Natural killer cell (primary cell): ENCODE measurements around the gene AK9. TPM values are rescaled to one million over a fixed set of nuclear protein-coding genes. Genes with fewer than 3 reads are reported as not detected.

Experiments used
- ATAC-seq, 3 donors: fragments of 150-1000 bp in 2 of 3; fragments of 200-7000 bp in 1 of 3; cut with Tn5 transposase; 1 replicate in 1 of 3; 2 replicates in 2 of 3; pipeline ENCODE4 v1.10.0; 2021; ENCODE audit warnings: mild to moderate bottlenecking in 2 of 3, moderate library complexity in 2 of 3
- DNase-seq, 2 donors: peaks; one replicate each; pipeline versions ENCODE4 v3.0.0 to v3.0.0-alpha.2; 2013 to 2021; ENCODE audit warnings: mixed read lengths in 1 of 2
- H3K27ac ChIP-seq: one replicate; pipeline ENCODE4 v1.5.1; 2013; ENCODE audit warnings: mild to moderate bottlenecking, low read length
- H3K27me3 ChIP-seq: one replicate; pipeline ENCODE4 v1.6.1; 2013; ENCODE audit warnings: low read length; ENCODE audit not compliant: control insufficient read depth, insufficient read depth
- H3K36me3 ChIP-seq: one replicate; pipeline ENCODE4 v1.6.1; 2013; ENCODE audit warnings: low read length; ENCODE audit not compliant: control insufficient read depth, insufficient read depth
- H3K4me1 ChIP-seq: one replicate; pipeline ENCODE4 v1.6.1; 2013; ENCODE audit warnings: low read length; ENCODE audit not compliant: control insufficient read depth, insufficient read depth
- H3K4me3 ChIP-seq: one replicate; pipeline ENCODE4 v1.5.1; 2013; ENCODE audit warnings: low read length
- H3K9me3 ChIP-seq: one replicate; pipeline ENCODE4 v1.6.1; 2013; ENCODE audit warnings: low read length; ENCODE audit not compliant: control insufficient read depth, insufficient read depth
- H3K27ac Mint-ChIP-seq, 2 donors: one replicate each; pipeline ENCODE4 v1.8.0; 2022; ENCODE audit warnings: mild to moderate bottlenecking in 2 of 2, mixed read lengths in 2 of 2, moderate library complexity in 1 of 2
- H3K27me3 Mint-ChIP-seq, 2 donors: one replicate each; pipeline ENCODE4 v1.8.0; 2022; ENCODE audit warnings: low read depth in 2 of 2, mixed read lengths in 2 of 2
- H3K36me3 Mint-ChIP-seq: one replicate; pipeline ENCODE4 v1.8.0; 2022; ENCODE audit warnings: mixed read lengths
- H3K4me1 Mint-ChIP-seq, 2 donors: one replicate each; pipeline ENCODE4 v1.8.0; 2022; ENCODE audit warnings: mixed read lengths in 2 of 2
- H3K4me3 Mint-ChIP-seq: one replicate; pipeline ENCODE4 v1.8.0; 2022; ENCODE audit warnings: mild to moderate bottlenecking, moderate library complexity, mixed read lengths
- H3K9me3 Mint-ChIP-seq, 2 donors: one replicate each; pipeline ENCODE4 v1.8.0; 2022; ENCODE audit warnings: mixed read lengths in 2 of 2
- WGBS: methylation state at CpG from one replicate; pipeline ENCODE4 v1.1.7; 2013; ENCODE audit warnings: missing lambda C conversion rate; ENCODE audit not compliant: insufficient coverage; 5-methylcytosine and 5-hydroxymethylcytosine counted together
- intact Hi-C: fragments of 100-400 bp; cut with micrococcal nuclease; formaldehyde crosslinking; loops from one replicate; pipeline ENCODE4 v1.14.2; 2022
- total RNA-seq, 4 donors: library from RNA; stranded (reverse); fragments of 120-200 nt in 1 of 4; gene quantifications; one replicate each; pipeline versions ENCODE4 v1.2.3 to v1.2.4, GENCODE V29; 2013 to 2022
- TF ChIP-seq, protein P1 (sequence below): fragments of 200-600 bp; IDR thresholded peaks from one replicate; pipeline ENCODE4 v1.8.0; 2022; ENCODE audit warnings: antibody characterized with exemption

The AK9 gene
- total RNA-seq, 3 donors from 2014 or later (not counting 1 experiment from before 2014, with no cell fraction given) = 14.0 to 19.2 (median 14.2) TPM

DNA sequence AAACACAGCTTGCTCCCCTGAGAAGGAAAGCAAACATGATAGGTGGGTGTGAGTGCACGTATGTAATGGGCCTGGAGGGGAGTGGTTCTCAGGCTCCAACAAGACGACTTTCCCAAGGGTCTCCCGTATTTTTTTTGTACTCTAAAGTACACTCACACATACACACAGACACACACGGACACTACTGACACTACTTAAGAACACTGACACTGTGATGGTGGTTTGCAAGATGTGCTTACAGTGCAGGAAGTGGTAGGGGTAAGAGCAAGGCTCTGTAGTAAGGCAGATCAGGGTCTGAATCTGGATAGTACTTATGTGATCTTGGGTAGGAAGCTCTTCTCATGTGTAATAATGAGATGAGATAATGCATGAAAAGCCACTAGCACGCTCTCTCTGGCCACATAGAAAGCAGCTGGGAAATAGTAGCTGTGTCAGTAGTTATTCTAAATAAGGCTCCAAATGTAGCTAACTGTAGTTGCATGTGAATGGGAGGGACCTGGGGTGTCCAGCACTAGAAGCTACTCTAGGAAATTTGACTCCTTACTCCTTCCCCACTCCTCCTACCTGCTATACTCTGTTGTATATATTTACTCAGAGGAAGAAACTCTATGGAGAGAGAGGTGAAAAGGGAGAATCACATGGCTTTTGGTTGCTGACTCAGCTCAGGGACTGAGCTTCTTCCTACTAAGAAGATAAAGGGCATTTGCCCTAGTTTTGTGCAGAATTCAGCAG, 199.6 kb downstream of the AK9 start:
- Mint-ChIP-seq H3K4me3 (peak overlapping the region; percentile 25), H3K36me3 (no peaks in the 10 kb centered on the region), H3K9me3 (no peaks in the 10 kb centered on the region), H3K27ac (peak overlapping the region; percentile 36 to 72), H3K27me3 (no peaks in the 10 kb centered on the region), H3K4me1 (peaks cover 15 to 16% of the 10 kb centered on the region in 2 donors)
- TF ChIP-seq, protein P1, sequence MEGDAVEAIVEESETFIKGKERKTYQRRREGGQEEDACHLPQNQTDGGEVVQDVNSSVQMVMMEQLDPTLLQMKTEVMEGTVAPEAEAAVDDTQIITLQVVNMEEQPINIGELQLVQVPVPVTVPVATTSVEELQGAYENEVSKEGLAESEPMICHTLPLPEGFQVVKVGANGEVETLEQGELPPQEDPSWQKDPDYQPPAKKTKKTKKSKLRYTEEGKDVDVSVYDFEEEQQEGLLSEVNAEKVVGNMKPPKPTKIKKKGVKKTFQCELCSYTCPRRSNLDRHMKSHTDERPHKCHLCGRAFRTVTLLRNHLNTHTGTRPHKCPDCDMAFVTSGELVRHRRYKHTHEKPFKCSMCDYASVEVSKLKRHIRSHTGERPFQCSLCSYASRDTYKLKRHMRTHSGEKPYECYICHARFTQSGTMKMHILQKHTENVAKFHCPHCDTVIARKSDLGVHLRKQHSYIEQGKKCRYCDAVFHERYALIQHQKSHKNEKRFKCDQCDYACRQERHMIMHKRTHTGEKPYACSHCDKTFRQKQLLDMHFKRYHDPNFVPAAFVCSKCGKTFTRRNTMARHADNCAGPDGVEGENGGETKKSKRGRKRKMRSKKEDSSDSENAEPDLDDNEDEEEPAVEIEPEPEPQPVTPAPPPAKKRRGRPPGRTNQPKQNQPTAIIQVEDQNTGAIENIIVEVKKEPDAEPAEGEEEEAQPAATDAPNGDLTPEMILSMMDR = no peak
- no peaks in the 10 kb centered on the region for H3K36me3 ChIP-seq
- WGBS = 28% methylated on average over 2 of the region's 5 CpGs
- H3K9me3 ChIP-seq = no peaks in the 10 kb centered on the region
- peaks cover 14% of the 10 kb centered on the region for H3K4me1 ChIP-seq
- no peak overlapping the region for H3K4me3 ChIP-seq
- ATAC-seq (peak; percentile 91 to 96 (median 93)), DNase-seq (peak in 1 of 2 donors; percentile 60)
- intact Hi-C loops = no loop called here
- H3K27ac ChIP-seq = peak overlapping the region; percentile 21
- H3K27me3 ChIP-seq = no peaks in the 10 kb centered on the region

DNA sequence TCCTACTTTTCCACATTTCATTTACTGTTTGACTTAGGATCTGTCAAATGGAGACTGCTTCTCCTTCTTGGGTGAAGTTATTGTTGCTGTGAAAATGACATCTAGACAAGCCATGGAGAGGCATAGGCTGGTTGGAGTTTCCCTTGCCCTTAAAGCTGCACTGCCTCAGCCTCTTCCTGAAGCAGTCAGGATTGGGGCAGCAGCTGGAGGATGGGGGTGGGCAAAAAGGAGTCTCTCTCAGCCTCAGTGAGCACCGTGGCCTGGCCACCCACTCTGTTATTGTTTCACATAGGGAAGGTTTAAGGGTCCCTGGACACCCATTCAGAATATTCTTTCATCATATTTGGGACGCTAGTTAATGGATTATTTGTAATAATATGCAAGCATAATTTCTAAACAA, 200.3 kb downstream of the AK9 start:
- Histone ChIP-seq H3K4me1 (peaks cover 14% of the 10 kb centered on the region), H3K4me3 (no peak overlapping the region), H3K27me3 (no peaks in the 10 kb centered on the region), H3K36me3 (no peaks in the 10 kb centered on the region), H3K9me3 (no peaks in the 10 kb centered on the region), H3K27ac (no peak overlapping the region)
- H3K27me3 Mint-ChIP-seq = no peaks in the 10 kb centered on the region
- TF ChIP-seq, protein P1 = no peak
- H3K9me3 Mint-ChIP-seq = no peaks in the 10 kb centered on the region
- 40% methylated on average over 1 of the region's 2 CpGs for whole genome bisulfite sequencing
- no peak overlapping the region for H3K4me3 Mint-ChIP-seq
- H3K36me3 Mint-ChIP-seq = no peaks in the 10 kb centered on the region
- H3K4me1 Mint-ChIP-seq = peaks cover 15 to 16% of the 10 kb centered on the region in 2 donors
- peak in 1 of 2 donors; percentile 31 for DNase-seq
- peak overlapping the region; percentile 36 to 72 for H3K27ac Mint-ChIP-seq
- intact Hi-C loops = no loop called here
- ATAC-seq = no peak

DNA sequence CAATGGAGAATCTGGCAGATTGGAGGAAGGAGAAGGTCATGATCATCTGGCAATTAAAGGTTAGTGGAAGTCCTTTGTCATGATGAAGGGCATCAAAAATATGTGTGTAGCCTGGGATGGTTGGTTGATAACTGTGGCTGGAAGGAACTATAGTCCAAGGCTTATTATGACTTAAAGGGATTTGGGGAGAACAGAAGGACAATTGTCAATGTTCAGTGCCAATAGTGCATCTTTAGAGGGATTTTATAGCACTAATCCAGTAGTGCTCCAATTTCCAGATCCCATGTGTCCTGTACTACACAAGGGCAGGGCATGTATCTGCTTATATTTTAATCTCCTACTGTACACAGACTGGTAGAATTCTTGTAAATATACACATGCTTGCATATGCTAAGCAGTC, 203.0 kb downstream of the AK9 start:
- Histone ChIP-seq H3K9me3 (no peaks in the 10 kb centered on the region), H3K27me3 (no peaks in the 10 kb centered on the region), H3K36me3 (no peaks in the 10 kb centered on the region), H3K4me3 (no peak overlapping the region), H3K4me1 (peaks cover 14% of the 10 kb centered on the region), H3K27ac (no peak overlapping the region)
- Mint-ChIP-seq H3K36me3 (no peaks in the 10 kb centered on the region), H3K4me3 (no peak overlapping the region), H3K9me3 (no peaks in the 10 kb centered on the region), H3K4me1 (peaks cover 15 to 27% of the 10 kb centered on the region in 2 donors), H3K27me3 (no peaks in the 10 kb centered on the region), H3K27ac (no peak overlapping the region)
- intact Hi-C loops = no loop called here
- TF ChIP-seq, protein P1 = no peak
- ATAC-seq = no peak
- no peak for DNase-seq

DNA sequence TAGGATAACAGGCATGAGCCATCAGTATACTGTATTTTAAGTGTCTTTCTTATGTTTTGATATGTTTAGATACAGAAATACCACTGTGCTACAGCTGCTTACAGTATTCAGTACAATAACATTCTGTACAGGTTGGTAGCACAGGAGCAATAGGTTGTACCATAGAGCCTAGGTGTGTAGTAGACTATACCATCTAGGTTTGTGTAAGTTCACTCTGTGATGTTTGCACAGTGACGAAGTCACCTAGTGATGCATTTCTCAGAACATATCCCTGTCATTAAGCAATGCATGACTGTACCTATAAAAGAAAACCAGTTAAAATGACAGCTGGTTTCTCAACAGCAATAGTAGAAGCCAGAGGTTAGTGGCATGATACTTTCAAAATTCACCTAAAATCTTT, 204.9 kb downstream of the AK9 start:
- H3K4me1 Mint-ChIP-seq = peaks cover 20 to 34% of the 10 kb centered on the region in 2 donors
- H3K9me3 Mint-ChIP-seq = no peaks in the 10 kb centered on the region
- H3K9me3 ChIP-seq = no peaks in the 10 kb centered on the region
- H3K4me3 Mint-ChIP-seq = no peak overlapping the region
- H3K27me3 ChIP-seq = no peaks in the 10 kb centered on the region
- 100% methylated on average over 1 of the region's 1 CpG for WGBS
- no peak overlapping the region for H3K4me3 ChIP-seq
- peaks cover 9% of the 10 kb centered on the region for H3K36me3 Mint-ChIP-seq
- no peak for DNase-seq
- peaks cover 18% of the 10 kb centered on the region for H3K4me1 ChIP-seq
- TF ChIP-seq, protein P1 = no peak
- H3K27ac Mint-ChIP-seq = no peak overlapping the region
- no peaks in the 10 kb centered on the region for H3K27me3 Mint-ChIP-seq
- ATAC-seq = no peak
- H3K27ac ChIP-seq = no peak overlapping the region
- intact Hi-C loops = no loop called here
- H3K36me3 ChIP-seq = peaks cover 5% of the 10 kb centered on the region
